Smooth muscle cell (in vitro differentiated cells): ENCODE data around the gene DHODH. TPM values are rescaled to one million over a fixed set of nuclear protein-coding genes. Genes with fewer than 3 reads are reported as not detected.
"Not testable (repeated sequence)": the region's sequence is repeated elsewhere in the genome, so short reads cannot be mapped to it uniquely, and the experiment has no call there.

Experiments
- DNase-seq: peaks from one replicate; lab custom pipeline; 2025; ENCODE audit not compliant: unreplicated experiment; lab: John Stamatoyannopoulos, UW
- H2AFZ ChIP-seq: fragments of 200-600 bp; sonication (generic); 2 replicates; pipeline ENCODE4 v1.6.0; 2016; ENCODE audit warnings: antibody characterized with exemption, low read depth, mild to moderate bottlenecking
- H3F3A ChIP-seq: fragments of 200-600 bp; sonication (generic); 2 replicates; pipeline ENCODE4 v1.6.0; 2017; ENCODE audit warnings: antibody characterized with exemption, low read depth
- H3K27ac ChIP-seq: fragments of 200-600 bp; sonication (generic); 2 replicates; pipeline ENCODE4 v1.5.1; 2016; ENCODE audit warnings: low read depth, mild to moderate bottlenecking
- H3K27me3 ChIP-seq: fragments of 200-600 bp; sonication (generic); 2 replicates; pipeline ENCODE4 v1.6.1; 2016; ENCODE audit warnings: low read depth, mild to moderate bottlenecking
- H3K36me3 ChIP-seq: fragments of 200-600 bp; sonication (generic); 2 replicates; pipeline ENCODE4 v1.5.1; 2016; ENCODE audit warnings: low read depth
- H3K4me1 ChIP-seq: fragments of 200-600 bp; sonication (generic); 2 replicates; pipeline ENCODE4 v1.5.1; 2016; ENCODE audit warnings: low read depth
- H3K4me2 ChIP-seq: fragments of 200-600 bp; sonication (generic); 2 replicates; pipeline ENCODE4 v1.6.0; 2016; ENCODE audit warnings: mild to moderate bottlenecking
- H3K4me3 ChIP-seq: fragments of 200-600 bp; sonication (generic); 2 replicates; pipeline ENCODE4 v1.5.1; 2016; ENCODE audit warnings: mild to moderate bottlenecking
- H3K79me2 ChIP-seq: fragments of 200-600 bp; sonication (generic); 2 replicates; pipeline ENCODE4 v1.6.0; 2016; ENCODE audit warnings: low read depth, mild to moderate bottlenecking
- H3K9ac ChIP-seq: fragments of 200-600 bp; sonication (generic); 2 replicates; pipeline ENCODE4 v1.6.0; 2016; ENCODE audit warnings: low read depth
- H3K9me3 ChIP-seq: fragments of 200-600 bp; sonication (generic); replicated peaks from 2 replicates; pipeline ENCODE4 v1.5.1; 2016; ENCODE audit warnings: low read depth
- H4K20me1 ChIP-seq: fragments of 200-600 bp; sonication (generic); 2 replicates; pipeline ENCODE4 v1.6.0; 2016; ENCODE audit warnings: low read depth
- WGBS: methylation state at CpG from one replicate; pipeline ENCODE4 v1.1.7; 2016; ENCODE audit warnings: low lambda C conversion rate; 5-methylcytosine and 5-hydroxymethylcytosine counted together
- polyA plus RNA-seq: library from polyadenylated mRNA; unstranded; fragments of >200 nt; fragmentation: Nextera tagmentation; extraction: Ambion mirVana; gene quantifications from 2 replicates; pipeline ENCODE4 v1.2.1, GENCODE V29; 2016
- total RNA-seq: library from RNA; depleted of rRNA; stranded (reverse); fragments of >200 nt; gene quantifications from 2 replicates; pipeline ENCODE4 v1.2.3, GENCODE V29; 2014
- TF ChIP-seq, protein P1 (sequence below): fragments of 200-600 bp; sonication (generic); IDR thresholded peaks from 2 replicates; pipeline ENCODE4 v1.5.1; 2017; ENCODE audit warnings: borderline replicate concordance, mild to moderate bottlenecking, antibody characterized with exemption; ENCODE audit not compliant: insufficient read depth, poor library complexity, severe bottlenecking

DHODH gene
- total and polyA plus RNA-seq, 2 experiments from 2014 or later, result 5.0 to 6.2 TPM

DNA sequence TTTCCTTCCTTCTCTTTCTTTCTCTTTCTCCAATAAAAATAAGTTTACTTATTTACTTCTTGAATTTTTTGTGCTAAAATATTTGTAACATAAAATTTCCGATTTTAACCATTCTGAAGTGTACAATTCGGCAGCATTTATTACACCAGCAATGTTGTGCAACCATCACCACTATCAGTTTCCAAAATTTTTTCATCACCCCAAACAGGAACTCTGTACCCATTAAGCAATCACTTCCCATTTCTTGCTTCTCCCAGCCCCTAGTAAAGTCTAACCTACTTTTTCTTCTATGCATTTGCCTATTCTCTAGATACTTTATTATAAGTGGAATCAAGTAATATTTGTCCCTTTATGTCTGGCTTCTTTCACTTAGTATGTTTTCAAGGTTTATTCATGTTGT lies 43.3 kb downstream of the DHODH start:
- WGBS, result 89% methylated on average over 2 of the region's 2 CpGs
- H3K27me3 ChIP-seq, result no peaks in the 10 kb centered on the region
- H3K4me2 ChIP-seq, result no peak overlapping the region
- TF ChIP-seq, protein P1, sequence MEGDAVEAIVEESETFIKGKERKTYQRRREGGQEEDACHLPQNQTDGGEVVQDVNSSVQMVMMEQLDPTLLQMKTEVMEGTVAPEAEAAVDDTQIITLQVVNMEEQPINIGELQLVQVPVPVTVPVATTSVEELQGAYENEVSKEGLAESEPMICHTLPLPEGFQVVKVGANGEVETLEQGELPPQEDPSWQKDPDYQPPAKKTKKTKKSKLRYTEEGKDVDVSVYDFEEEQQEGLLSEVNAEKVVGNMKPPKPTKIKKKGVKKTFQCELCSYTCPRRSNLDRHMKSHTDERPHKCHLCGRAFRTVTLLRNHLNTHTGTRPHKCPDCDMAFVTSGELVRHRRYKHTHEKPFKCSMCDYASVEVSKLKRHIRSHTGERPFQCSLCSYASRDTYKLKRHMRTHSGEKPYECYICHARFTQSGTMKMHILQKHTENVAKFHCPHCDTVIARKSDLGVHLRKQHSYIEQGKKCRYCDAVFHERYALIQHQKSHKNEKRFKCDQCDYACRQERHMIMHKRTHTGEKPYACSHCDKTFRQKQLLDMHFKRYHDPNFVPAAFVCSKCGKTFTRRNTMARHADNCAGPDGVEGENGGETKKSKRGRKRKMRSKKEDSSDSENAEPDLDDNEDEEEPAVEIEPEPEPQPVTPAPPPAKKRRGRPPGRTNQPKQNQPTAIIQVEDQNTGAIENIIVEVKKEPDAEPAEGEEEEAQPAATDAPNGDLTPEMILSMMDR, result no peak
- no peak overlapping the region for H2AFZ ChIP-seq
- no peak overlapping the region for H3K9ac ChIP-seq
- H3K27ac ChIP-seq, result no peak overlapping the region
- no peak for DNase-seq
- H3K9me3 ChIP-seq, result no peaks in the 10 kb centered on the region
- no peaks in the 10 kb centered on the region for H3F3A ChIP-seq
- no peaks in the 10 kb centered on the region for H3K36me3 ChIP-seq
- no peaks in the 10 kb centered on the region for H4K20me1 ChIP-seq
- no peaks in the 10 kb centered on the region for H3K4me1 ChIP-seq
- no peaks in the 10 kb centered on the region for H3K79me2 ChIP-seq
- no peak overlapping the region for H3K4me3 ChIP-seq

DNA sequence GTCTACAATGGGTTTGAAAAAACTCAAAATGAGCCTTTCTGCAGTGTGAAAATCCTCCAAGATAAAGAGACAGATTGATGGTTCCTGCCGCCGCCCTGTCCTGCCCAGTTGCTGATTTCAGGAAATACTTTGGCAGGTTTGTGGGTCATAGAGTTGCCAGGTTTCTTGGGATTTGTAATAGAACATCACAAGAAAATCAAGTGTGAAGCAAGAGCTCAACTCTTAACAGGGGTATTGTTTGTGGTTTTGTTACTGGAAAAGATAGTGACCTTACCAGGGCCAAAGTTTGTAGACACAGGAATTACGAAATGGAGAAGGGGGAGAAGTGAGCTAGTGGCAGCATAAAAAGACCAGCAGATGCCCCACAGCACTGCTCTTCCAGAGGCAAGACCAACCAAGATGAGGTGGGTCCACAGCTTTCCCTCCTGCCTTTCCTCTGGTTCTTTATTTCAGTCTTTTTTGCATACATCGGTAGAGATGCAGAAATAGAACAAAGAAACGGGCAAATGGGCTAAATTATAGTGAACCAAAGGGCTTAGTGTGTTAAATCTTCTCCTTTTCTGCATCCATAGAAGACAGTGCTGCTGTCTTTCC lies 45.8 kb downstream of the DHODH start, which contains the start of gene HP:
Gene HP (plus strand): TSS at position 252 of the 594 bp plus-strand sequence. CDS start 148 bp downstream, at position 400.
- H2AFZ ChIP-seq, result not testable (repeated sequence)
- 83% methylated on average over 5 of the region's 5 CpGs for WGBS

DNA sequence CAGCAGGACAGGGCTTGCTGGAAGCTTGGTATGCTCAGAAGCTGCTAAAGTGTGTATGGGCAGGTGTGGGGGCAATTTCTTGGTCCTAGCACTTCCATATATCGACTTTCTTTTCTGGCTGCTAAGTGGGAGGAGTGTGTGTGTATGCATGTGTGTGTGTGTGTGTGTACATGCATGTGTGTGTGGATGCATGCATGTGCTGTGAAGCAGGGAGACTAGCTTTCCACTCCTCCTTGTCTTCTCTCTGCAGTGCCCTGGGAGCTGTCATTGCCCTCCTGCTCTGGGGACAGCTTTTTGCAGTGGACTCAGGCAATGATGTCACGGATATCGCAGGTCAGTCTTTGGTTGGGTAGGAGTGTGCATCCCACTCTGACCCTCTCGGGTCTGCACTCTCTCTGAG lies 47.4 kb downstream of the DHODH start:
- no peaks in the 10 kb centered on the region for H4K20me1 ChIP-seq
- no peaks in the 10 kb centered on the region for H3K9me3 ChIP-seq
- no peaks in the 10 kb centered on the region for H3K4me1 ChIP-seq
- H3K27me3 ChIP-seq, result no peaks in the 10 kb centered on the region
- H3F3A ChIP-seq, result no peaks in the 10 kb centered on the region
- H2AFZ ChIP-seq, result no peak overlapping the region
- 85% methylated on average over 4 of the region's 4 CpGs for WGBS
- no peaks in the 10 kb centered on the region for H3K36me3 ChIP-seq
- TF ChIP-seq, protein P1, result no peak
- H3K4me3 ChIP-seq, result no peak overlapping the region
- no peak overlapping the region for H3K9ac ChIP-seq
- no peak overlapping the region for H3K27ac ChIP-seq
- DNase-seq, result no peak
- no peak overlapping the region for H3K4me2 ChIP-seq
- no peaks in the 10 kb centered on the region for H3K79me2 ChIP-seq

More for the DNA sequence above, 45.8 kb downstream of the DHODH start, which contains the start of gene HP:
- not testable (repeated sequence) for H3K79me2 ChIP-seq, H3K36me3 ChIP-seq, H3K4me1 ChIP-seq, H3K4me3 ChIP-seq, H3K27ac ChIP-seq, H3K9ac ChIP-seq, H3K27me3 ChIP-seq, H3K9me3 ChIP-seq, H3F3A ChIP-seq, DNase-seq, H4K20me1 ChIP-seq, H3K4me2 ChIP-seq

DNA sequence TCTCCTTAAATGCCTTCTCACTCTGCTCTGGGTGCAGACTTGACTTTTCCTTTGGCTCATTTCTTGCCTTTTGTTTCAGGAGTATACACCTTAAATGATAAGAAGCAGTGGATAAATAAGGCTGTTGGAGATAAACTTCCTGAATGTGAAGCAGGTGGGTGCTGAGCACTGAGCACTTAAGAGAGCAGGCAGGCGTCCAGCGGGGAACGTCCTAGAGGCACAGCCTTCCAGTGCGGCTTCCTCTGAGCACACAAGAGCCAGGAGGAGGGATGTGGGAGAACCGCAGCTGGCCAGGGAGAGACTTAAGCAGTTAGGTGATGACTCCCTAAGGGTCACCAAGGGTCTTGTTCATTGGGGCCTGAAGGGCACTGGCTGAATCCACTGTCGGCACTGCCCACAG lies 48.8 kb downstream of the DHODH start:
- H3K27ac ChIP-seq, result not testable (repeated sequence)

DNA sequence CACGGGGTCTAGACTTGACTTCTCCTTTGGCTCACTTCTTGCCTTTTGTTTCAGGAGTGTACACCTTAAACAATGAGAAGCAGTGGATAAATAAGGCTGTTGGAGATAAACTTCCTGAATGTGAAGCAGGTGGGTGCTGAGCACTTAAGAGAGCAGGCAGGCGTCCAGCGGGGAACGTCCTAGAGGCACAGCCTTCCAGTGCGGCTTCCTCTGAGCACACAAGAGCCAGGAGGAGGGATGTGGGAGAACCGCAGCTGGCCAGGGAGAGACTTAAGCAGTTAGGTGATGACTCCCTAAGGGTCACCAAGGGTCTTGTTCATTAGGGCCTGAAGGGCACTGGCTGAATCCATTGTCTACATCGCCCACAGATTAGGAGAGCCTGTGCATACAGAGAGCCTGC lies 50.5 kb downstream of the DHODH start:
- not testable (repeated sequence) for DNase-seq, H3K9me3 ChIP-seq, H3K36me3 ChIP-seq, H3K79me2 ChIP-seq, H3K27me3 ChIP-seq, H3K4me1 ChIP-seq, H3K4me2 ChIP-seq, H3K27ac ChIP-seq, H2AFZ ChIP-seq, H3F3A ChIP-seq, H3K4me3 ChIP-seq, H3K9ac ChIP-seq, H4K20me1 ChIP-seq
- WGBS, result 92% methylated on average over 7 of the region's 7 CpGs

More for the DNA sequence above, 48.8 kb downstream of the DHODH start:
- not testable (repeated sequence) for H3K4me2 ChIP-seq, H3K4me1 ChIP-seq, DNase-seq, H2AFZ ChIP-seq, H3K9ac ChIP-seq, H3K4me3 ChIP-seq, H3K27me3 ChIP-seq, H3K36me3 ChIP-seq, H3K79me2 ChIP-seq, H3F3A ChIP-seq, H3K9me3 ChIP-seq, H4K20me1 ChIP-seq
- WGBS, result 69% methylated on average over 1 of the region's 6 CpGs
